ENCODE measurements around the gene MIPOL1. TPM values are rescaled to one million over a fixed set of nuclear protein-coding genes. Genes with fewer than 3 reads are reported as not detected.

Gene MIPOL1
- total and polyA plus RNA-seq, 8 donors, result 10.4 to 16.0 (median 12.4) TPM

DNA sequence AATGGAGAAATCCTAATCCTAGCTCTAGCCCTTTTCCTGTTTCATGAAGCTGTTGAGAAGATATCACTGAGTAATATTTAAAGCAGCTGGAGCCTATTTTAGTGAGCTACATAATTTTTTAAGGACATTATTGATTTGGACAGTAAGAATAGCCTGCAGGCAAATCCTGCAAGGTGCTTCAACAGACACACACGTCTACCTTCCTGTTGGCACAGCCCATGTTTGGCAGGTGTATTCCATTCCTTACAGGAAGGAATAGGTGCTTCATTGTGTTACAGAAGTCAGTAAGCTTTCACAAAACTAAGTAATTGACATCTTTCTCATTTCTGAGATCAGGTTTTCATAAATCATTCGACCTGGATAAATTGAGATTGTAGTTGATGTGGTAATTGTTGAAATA is 346.7 kb downstream of the MIPOL1 start:
- Histone ChIP-seq H3K27ac (no peak overlapping the region), H3K4me3 (no peak overlapping the region), H3K9me3 (no peaks in the 10 kb centered on the region), H3K36me3 (no peaks in the 10 kb centered on the region), H3K4me1 (peaks cover 0 to 4% of the 10 kb centered on the region in 2 donors), H3K27me3 (no peaks in the 10 kb centered on the region)
- peak; percentile 26 for ATAC-seq
- no peak for TF ChIP-seq CTCF (IDR thresholded peaks at IDR 0.05)
- DNase-seq, result no peak
- intact Hi-C loops (cut with DNase I), result no loop called here

DNA sequence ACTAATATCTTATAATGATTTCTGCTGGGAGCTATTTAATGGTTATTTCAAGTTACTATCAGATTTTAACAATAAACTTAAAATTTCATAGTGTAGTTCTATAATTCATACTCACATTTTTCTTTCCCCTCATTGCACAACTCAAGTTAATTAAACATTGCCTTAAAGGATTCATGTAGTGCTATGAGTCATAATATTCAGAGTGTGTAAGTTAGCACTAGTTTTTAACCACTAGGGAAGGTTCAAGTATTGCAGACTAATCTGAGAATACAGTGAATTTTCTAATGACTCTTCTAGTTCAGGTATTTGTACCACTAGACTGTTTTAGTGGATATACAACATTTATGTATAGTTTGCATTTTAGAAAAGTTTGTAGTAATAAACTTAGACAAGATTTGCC is 347.4 kb downstream of the MIPOL1 start:
- H3K27me3 ChIP-seq, result no peaks in the 10 kb centered on the region
- H3K36me3 ChIP-seq, result no peaks in the 10 kb centered on the region
- no peak overlapping the region for H3K27ac ChIP-seq
- peaks cover 0 to 4% of the 10 kb centered on the region in 2 donors for H3K4me1 ChIP-seq
- no peak for TF ChIP-seq CTCF (IDR thresholded peaks at IDR 0.05)
- H3K9me3 ChIP-seq, result no peaks in the 10 kb centered on the region
- DNase-seq (no peak), ATAC-seq (peak; percentile 77)
- intact Hi-C loops (cut with DNase I), result no loop called here
- H3K4me3 ChIP-seq, result no peak overlapping the region

DNA sequence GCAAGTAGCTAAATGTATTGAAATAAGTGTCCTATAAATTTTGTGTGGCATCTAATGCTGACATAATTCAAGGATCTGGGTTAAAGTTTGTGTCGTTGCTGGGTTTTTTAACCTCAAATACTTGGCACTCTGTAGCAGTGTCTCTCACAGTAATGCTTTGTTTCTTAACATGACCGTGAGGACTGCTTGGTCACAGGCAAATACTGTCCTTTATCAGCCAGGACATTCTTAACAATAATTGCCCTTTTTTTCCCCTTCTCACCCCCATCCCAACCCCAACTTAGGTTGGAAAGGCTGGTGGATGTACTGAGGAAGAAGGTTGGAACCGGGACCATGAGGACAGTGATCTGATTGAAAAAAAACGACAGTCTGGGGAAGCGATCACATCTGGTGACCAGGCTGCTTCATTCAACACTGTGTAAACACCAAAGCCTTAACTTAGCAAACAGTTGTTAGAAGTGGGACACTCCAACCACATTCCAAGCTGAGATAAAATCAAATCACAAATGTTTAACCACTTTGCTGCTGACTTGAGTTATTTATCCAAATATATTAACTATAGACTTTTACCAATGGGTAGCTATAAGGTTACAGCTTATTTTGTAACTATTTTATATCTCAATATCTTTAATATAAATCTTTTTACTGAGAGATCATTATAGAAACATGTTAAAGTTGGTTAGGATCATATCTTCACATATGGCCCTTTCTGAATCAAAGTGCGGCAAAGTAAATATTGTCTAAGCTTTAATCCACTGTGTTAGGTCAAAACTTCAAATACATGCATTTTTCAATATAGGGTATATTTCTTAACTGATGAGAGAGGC is 349.1 kb downstream of the MIPOL1 start:
- Histone ChIP-seq H3K27ac (peak overlapping the region in 1 of 2 donors; percentile 10), H3K4me3 (no peak overlapping the region), H3K27me3 (no peaks in the 10 kb centered on the region), H3K9me3 (no peaks in the 10 kb centered on the region), H3K4me1 (peaks cover 0 to 4% of the 10 kb centered on the region in 2 donors), H3K36me3 (no peaks in the 10 kb centered on the region)
- DNase-seq (peak in 1 of 4 donors; percentile 7), ATAC-seq (peak; percentile 88)
- no peak for TF ChIP-seq CTCF (IDR thresholded peaks at IDR 0.05)
- intact Hi-C loops (cut with DNase I), result no loop called here

DNA sequence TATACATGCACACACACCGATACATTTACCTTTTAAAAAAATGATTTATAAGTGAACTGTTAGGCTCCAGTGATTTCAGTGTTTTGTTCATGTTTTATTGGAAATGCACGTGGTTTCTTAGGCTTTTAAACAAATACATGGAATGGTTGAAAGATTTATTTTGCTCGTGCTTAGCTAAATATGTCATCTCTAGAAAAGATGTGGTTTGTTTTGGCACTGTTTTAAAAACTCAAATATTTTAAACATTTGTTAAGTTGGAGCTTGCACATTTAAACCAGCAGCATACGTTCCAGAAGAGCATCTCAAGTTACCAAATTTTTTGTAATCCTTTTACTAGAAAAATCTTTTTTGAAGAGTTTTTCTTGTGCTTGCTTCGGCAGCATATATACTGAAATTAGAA is 352.8 kb downstream of the MIPOL1 start:
- no peaks in the 10 kb centered on the region for H3K36me3 ChIP-seq
- no peak for ATAC-seq
- no peak for DNase-seq

More for the DNA sequence above, 352.8 kb downstream of the MIPOL1 start:
- Histone ChIP-seq H3K4me3 (no peak overlapping the region), H3K9me3 (peaks cover 0 to 13% of the 10 kb centered on the region in 2 donors), H3K27ac (no peak overlapping the region), H3K4me1 (no peaks in the 10 kb centered on the region), H3K27me3 (no peaks in the 10 kb centered on the region)
- no peak for TF ChIP-seq CTCF (IDR thresholded peaks at IDR 0.05)
- intact Hi-C loops (cut with DNase I), result no loop called here
